H9 (cell line): Measurements from ENCODE around the gene WWC1. TPM values are rescaled to one million over a fixed set of nuclear protein-coding genes. Genes with fewer than 3 reads are reported as not detected.

Experiments used
- DNase-seq: peaks from one replicate; pipeline ENCODE4 v3.0.0-alpha.2; 2017
- H2AFZ ChIP-seq: one replicate; pipeline ENCODE4 v1.6.1; 2013; ENCODE audit warnings: mild to moderate bottlenecking, low read length, control low read depth, moderate library complexity
- H2AK5ac ChIP-seq: 2 replicates; pipeline ENCODE4 v1.6.1; 2013; ENCODE audit warnings: low read length, control low read depth, mixed read lengths; ENCODE audit not compliant: insufficient read length
- H2BK120ac ChIP-seq: one replicate; pipeline ENCODE4 v1.6.1; 2013; ENCODE audit warnings: low read depth, mild to moderate bottlenecking, low read length, control low read depth, inconsistent platforms; ENCODE audit not compliant: poor library complexity, severe bottlenecking
- H2BK12ac ChIP-seq: 2 replicates; pipeline ENCODE4 v1.6.1; 2013; ENCODE audit warnings: low read length, control low read depth, mixed read lengths, low read depth; ENCODE audit not compliant: insufficient read length
- H2BK15ac ChIP-seq: 2 replicates; pipeline ENCODE4 v1.6.1; 2013; ENCODE audit warnings: low read depth, low read length, control low read depth
- H2BK20ac ChIP-seq: one replicate; pipeline ENCODE4 v1.6.1; 2013; ENCODE audit warnings: low read depth, mild to moderate bottlenecking, low read length, control low read depth, inconsistent platforms; ENCODE audit not compliant: poor library complexity, severe bottlenecking
- H2BK5ac ChIP-seq: 2 replicates; pipeline ENCODE4 v1.6.1; 2013; ENCODE audit warnings: low read length, control low read depth, mixed read lengths; ENCODE audit not compliant: insufficient read length
- H3K14ac ChIP-seq: 2 replicates; pipeline ENCODE4 v1.6.1; 2013; ENCODE audit warnings: low read length, control low read depth; ENCODE audit not compliant: insufficient read depth
- H3K18ac ChIP-seq: 2 replicates; pipeline ENCODE4 v1.6.1; 2013; ENCODE audit warnings: low read depth, mild to moderate bottlenecking, mixed read lengths, low read length, control low read depth; ENCODE audit not compliant: insufficient read length
- H3K23ac ChIP-seq: 2 replicates; pipeline ENCODE4 v1.6.1; 2013; ENCODE audit warnings: low read length, control low read depth, mixed read lengths, low read depth; ENCODE audit not compliant: insufficient read length
- H3K23me2 ChIP-seq: 2 replicates; pipeline ENCODE4 v1.6.1; 2013; ENCODE audit warnings: low read depth, mild to moderate bottlenecking, mixed read lengths, low read length, control low read depth; ENCODE audit not compliant: insufficient read length, poor library complexity, severe bottlenecking
- H3K27ac ChIP-seq: 2 replicates; pipeline ENCODE4 v1.5.1; 2013; ENCODE audit warnings: low read length, control low read depth, mixed read lengths, low read depth; ENCODE audit not compliant: insufficient read length
- H3K27me3 ChIP-seq: 2 replicates; pipeline ENCODE4 v1.6.1; 2013; ENCODE audit warnings: low read length, control low read depth, inconsistent platforms; ENCODE audit not compliant: insufficient read depth
- H3K4ac ChIP-seq: 2 replicates; pipeline ENCODE4 v1.6.1; 2013; ENCODE audit warnings: low read depth, mild to moderate bottlenecking, control low read depth, inconsistent platforms, low read length, moderate library complexity
- H3K4me1 ChIP-seq: 2 replicates; pipeline ENCODE4 v1.6.1; 2013; ENCODE audit warnings: low read length, control low read depth, inconsistent platforms; ENCODE audit not compliant: insufficient read depth
- H3K4me2 ChIP-seq: 2 replicates; pipeline ENCODE4 v1.6.1; 2013; ENCODE audit warnings: low read length, control low read depth, mixed read lengths; ENCODE audit not compliant: insufficient read length, insufficient read depth
- H3K56ac ChIP-seq: 2 replicates; pipeline ENCODE4 v1.6.1; 2013; ENCODE audit warnings: low read depth, mild to moderate bottlenecking, mixed read lengths, low read length, control low read depth; ENCODE audit not compliant: insufficient read length
- H3K79me1 ChIP-seq: 2 replicates; pipeline ENCODE4 v1.6.1; 2013; ENCODE audit warnings: low read depth, mild to moderate bottlenecking, moderate library complexity, low read length, control low read depth, inconsistent platforms; ENCODE audit not compliant: insufficient read depth, poor library complexity, severe bottlenecking
- H3K79me2 ChIP-seq: 2 replicates; pipeline ENCODE4 v1.6.1; 2013; ENCODE audit warnings: low read length, control low read depth, inconsistent platforms; ENCODE audit not compliant: insufficient read depth
- H3K9ac ChIP-seq: 2 replicates; pipeline ENCODE4 v1.6.1; 2013; ENCODE audit warnings: low read length, control low read depth, mixed read lengths; ENCODE audit not compliant: insufficient read length; ENCODE audit errors: extremely low read depth
- H3K9me3 ChIP-seq: one replicate; pipeline ENCODE4 v1.6.1; 2013; ENCODE audit warnings: low read depth, low read length, inconsistent platforms; ENCODE audit not compliant: control insufficient read depth
- H3T11ph ChIP-seq: one replicate; pipeline ENCODE4 v1.6.1; 2013; ENCODE audit warnings: mild to moderate bottlenecking, low read length, control low read depth, inconsistent platforms
- H4K20me1 ChIP-seq: one replicate; pipeline ENCODE4 v1.6.1; 2013; ENCODE audit not compliant: control insufficient read depth, insufficient read length, insufficient read depth
- H4K5ac ChIP-seq: 2 replicates; pipeline ENCODE4 v1.6.1; 2013; ENCODE audit warnings: low read depth, mild to moderate bottlenecking, mixed read lengths, low read length, control low read depth; ENCODE audit not compliant: insufficient read length
- H4K8ac ChIP-seq: replicated peaks from 2 replicates; pipeline ENCODE4 v1.6.1; 2013; ENCODE audit warnings: low read length, control low read depth, mixed read lengths, low read depth; ENCODE audit not compliant: insufficient read length
- H4K91ac ChIP-seq: 2 replicates; pipeline ENCODE4 v1.6.1; 2013; ENCODE audit warnings: low read depth, mild to moderate bottlenecking, moderate library complexity, mixed read lengths, low read length, control low read depth; ENCODE audit not compliant: insufficient read length
- H3K27ac Mint-ChIP-seq, 3 experiments: 2 replicates in 2 of 3; 3 replicates in 1 of 3; pipeline ENCODE4 v1.8.0; 2020 to 2021; ENCODE audit warnings: mixed read lengths in 3 of 3, mild to moderate bottlenecking in 1 of 3, moderate library complexity in 1 of 3
- H3K27me3 Mint-ChIP-seq: 2 replicates; pipeline ENCODE4 v1.8.0; 2021; ENCODE audit warnings: low read depth, mild to moderate bottlenecking, moderate library complexity, mixed read lengths
- H3K36me3 Mint-ChIP-seq, 3 experiments: 2 replicates in 2 of 3; 3 replicates in 1 of 3; pipeline ENCODE4 v1.8.0; 2020 to 2021; ENCODE audit warnings: low read depth in 3 of 3, mixed read lengths in 3 of 3; ENCODE audit not compliant: insufficient read depth in 1 of 3
- H3K4me1 Mint-ChIP-seq, 2 experiments: 2 replicates each; pipeline ENCODE4 v1.8.0; 2020; ENCODE audit warnings: mixed read lengths in 2 of 2
- H3K4me3 Mint-ChIP-seq, 2 experiments: 2 replicates in 1 of 2; 3 replicates in 1 of 2; pipeline ENCODE4 v1.8.0; 2020 to 2021; ENCODE audit warnings: mild to moderate bottlenecking in 2 of 2, mixed read lengths in 2 of 2, moderate library complexity in 1 of 2
- H3K9me3 Mint-ChIP-seq, 2 experiments: 2 replicates in 1 of 2; 3 replicates in 1 of 2; pipeline ENCODE4 v1.8.0; 2020; ENCODE audit warnings: mild to moderate bottlenecking in 2 of 2, mixed read lengths in 2 of 2, moderate library complexity in 1 of 2
- CTCF ChIP-seq: fragments of 200-600 bp; sonication (generic); conservative IDR thresholded peaks from 3 replicates; pipeline ENCODE4 v1.8.0; 2021; ENCODE audit warnings: antibody characterized with exemption, mild to moderate bottlenecking
- WGBS: extraction: QIAGEN DNeasy Blood & Tissue Kit; methylation state at CpG from one replicate; pipeline ENCODE4 v1.1.7; 2013; ENCODE audit warnings: missing lambda C conversion rate, low lambda C conversion rate, mixed read lengths; ENCODE audit not compliant: insufficient read length; ENCODE audit errors: extremely low coverage; 5-methylcytosine and 5-hydroxymethylcytosine counted together
- total RNA-seq: library from RNA; stranded (reverse); gene quantifications from 2 replicates; pipeline ENCODE4 v1.2.1, GENCODE V29; 2021

The WWC1 gene
- total RNA-seq, 1 experiment from 2014 or later = 28.2 TPM

- no CpG with 5 or more reads among the region's 3 CpGs for WGBS
- no peak overlapping the region for H4K8ac ChIP-seq
Observed at GRCh38 chr5:168270476-168270875, 21.0 kb upstream of the WWC1 start.

More at GRCh38 chr5:168270476-168270875, 21.0 kb upstream of the WWC1 start:
- Histone ChIP-seq H3K79me1 (no peaks in the 10 kb centered on the region), H2BK20ac (no peak overlapping the region), H3T11ph (no peak overlapping the region), H2BK15ac (no peak overlapping the region), H3K56ac (no peak overlapping the region), H4K20me1 (no peaks in the 10 kb centered on the region), H2BK12ac (no peak overlapping the region), H3K4me2 (no peak overlapping the region), H4K5ac (no peak overlapping the region), H3K23me2 (peaks cover 4% of the 10 kb centered on the region), H3K23ac (no peak overlapping the region), H3K14ac (no peak overlapping the region), H4K91ac (no peak overlapping the region), H3K4me1 (no peaks in the 10 kb centered on the region; the same call in 1 of the 2 replicates), H3K9ac (no peak overlapping the region), H2BK120ac (no peak overlapping the region), H3K18ac (no peak overlapping the region), H3K9me3 (no peaks in the 10 kb centered on the region), H2AFZ (no peak overlapping the region), H2BK5ac (no peak overlapping the region), H3K79me2 (no peaks in the 10 kb centered on the region), H2AK5ac (no peak overlapping the region), H3K4ac (no peak overlapping the region), H3K27me3 (no peaks in the 10 kb centered on the region), H3K27ac (no peak overlapping the region)
- no peak for TF ChIP-seq CTCF
- Mint-ChIP-seq H3K9me3 (no peaks in the 10 kb centered on the region; a peak in 1 of 5 replicates), H3K27me3 (peaks cover 32% of the 10 kb centered on the region), H3K36me3 (no peaks in the 10 kb centered on the region), H3K27ac (no peak overlapping the region), H3K4me1 (peaks cover 22% of the 10 kb centered on the region in 2 experiments), H3K4me3 (no peak overlapping the region)
- DNase-seq = no peak
